GM12873 (cell line): ENCODE measurements around the gene TLCD3B.

ENCODE experiments used
- CTCF ChIP-seq: IDR thresholded peaks from 2 replicates; pipeline ENCODE4 v1.5.1; 2012; ENCODE audit warnings: low read depth, mild to moderate bottlenecking, moderate library complexity, low read length, control low read depth; ENCODE audit not compliant: insufficient read depth; ENCODE audit errors: missing control alignments

TLCD3B gene

GRCh38 chr16:30028438-30029076 is 2.5 kb downstream of the TLCD3B start:
- no peak for TF ChIP-seq CTCF

GRCh38 chr16:30027588-30028437 is 3.3 kb downstream of the TLCD3B start:
- no peak for TF ChIP-seq CTCF

- no peak for TF ChIP-seq CTCF
These were observed 4.6 kb downstream of the TLCD3B start for GRCh38 chr16:30026449-30026848.

- no peak for TF ChIP-seq CTCF
These were observed 5.5 kb downstream of the TLCD3B start for GRCh38 chr16:30025574-30025973.

- TF ChIP-seq CTCF, result no peak
These were observed 5.9 kb downstream of the TLCD3B start for GRCh38 chr16:30025156-30025555.

GRCh38 chr16:30024451-30024850 is 6.6 kb downstream of the TLCD3B start:
- no peak for TF ChIP-seq CTCF

GRCh38 chr16:30023586-30023985 is 7.5 kb downstream of the TLCD3B start:
- TF ChIP-seq CTCF, result no peak
